Muscle of back (tissue), 11 donors: Measurements from ENCODE around the gene DGAT2. TPM values are rescaled to one million over a fixed set of nuclear protein-coding genes. Genes with fewer than 3 reads are reported as not detected.
A peak's percentile ranks its signal among the peaks of the same experiment; 100 is the strongest.

Source experiments
- DNase-seq, 3 donors: peaks; one replicate each; pipeline versions ENCODE4 v3.0.0 to v3.0.0-alpha.2; 2013
- polyA plus RNA-seq, 10 donors: library from polyadenylated mRNA; unstranded; fragments of 120-200 nt; gene quantifications; one replicate each; pipeline ENCODE4 v1.2.1, GENCODE V29; 2013; ENCODE audit not compliant: insufficient read length in 10 of 10

Gene DGAT2
- polyA plus RNA-seq, 10 donors = 0.21 to 3.0 (median 0.62) TPM

GRCh38 chr11:75800728-75801361 lies 32.3 kb downstream of the DGAT2 start:
- no peak for DNase-seq

DNA sequence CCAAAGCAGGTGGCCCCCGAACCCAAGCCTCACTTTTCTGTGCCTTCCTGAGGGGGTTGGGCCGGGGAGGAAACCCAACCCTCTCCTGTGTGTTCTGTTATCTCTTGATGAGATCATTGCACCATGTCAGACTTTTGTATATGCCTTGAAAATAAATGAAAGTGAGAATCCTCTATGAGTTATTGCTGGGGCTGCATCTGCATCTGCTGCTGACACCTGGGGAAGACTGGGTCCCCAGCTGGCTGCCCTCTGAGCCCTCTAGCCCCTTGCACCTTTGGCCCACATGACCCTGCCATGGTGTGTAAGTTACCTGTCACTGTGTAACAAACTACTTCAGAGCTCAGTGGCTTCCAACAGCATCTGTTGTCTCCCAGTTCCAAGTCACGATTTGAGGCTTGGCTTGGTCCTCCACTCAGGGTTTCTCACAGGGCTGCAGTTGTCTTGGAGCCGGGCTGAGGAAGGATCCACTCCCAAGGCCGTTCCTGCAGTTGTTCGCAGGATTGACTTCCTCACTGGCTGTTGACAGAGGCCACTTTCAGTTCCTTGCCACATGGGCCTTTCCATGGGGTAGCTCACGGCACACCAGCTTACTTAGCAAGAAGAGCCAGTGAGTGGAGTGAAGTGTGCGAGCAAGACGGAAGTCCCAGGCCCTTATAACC lies 32.9 kb downstream of the DGAT2 start:
- DNase-seq = peak; percentile 30 to 60 (median 38)

- DNase-seq = no peak
These were observed 33.7 kb downstream of the DGAT2 start for GRCh38 chr11:75802021-75802912.

DNA sequence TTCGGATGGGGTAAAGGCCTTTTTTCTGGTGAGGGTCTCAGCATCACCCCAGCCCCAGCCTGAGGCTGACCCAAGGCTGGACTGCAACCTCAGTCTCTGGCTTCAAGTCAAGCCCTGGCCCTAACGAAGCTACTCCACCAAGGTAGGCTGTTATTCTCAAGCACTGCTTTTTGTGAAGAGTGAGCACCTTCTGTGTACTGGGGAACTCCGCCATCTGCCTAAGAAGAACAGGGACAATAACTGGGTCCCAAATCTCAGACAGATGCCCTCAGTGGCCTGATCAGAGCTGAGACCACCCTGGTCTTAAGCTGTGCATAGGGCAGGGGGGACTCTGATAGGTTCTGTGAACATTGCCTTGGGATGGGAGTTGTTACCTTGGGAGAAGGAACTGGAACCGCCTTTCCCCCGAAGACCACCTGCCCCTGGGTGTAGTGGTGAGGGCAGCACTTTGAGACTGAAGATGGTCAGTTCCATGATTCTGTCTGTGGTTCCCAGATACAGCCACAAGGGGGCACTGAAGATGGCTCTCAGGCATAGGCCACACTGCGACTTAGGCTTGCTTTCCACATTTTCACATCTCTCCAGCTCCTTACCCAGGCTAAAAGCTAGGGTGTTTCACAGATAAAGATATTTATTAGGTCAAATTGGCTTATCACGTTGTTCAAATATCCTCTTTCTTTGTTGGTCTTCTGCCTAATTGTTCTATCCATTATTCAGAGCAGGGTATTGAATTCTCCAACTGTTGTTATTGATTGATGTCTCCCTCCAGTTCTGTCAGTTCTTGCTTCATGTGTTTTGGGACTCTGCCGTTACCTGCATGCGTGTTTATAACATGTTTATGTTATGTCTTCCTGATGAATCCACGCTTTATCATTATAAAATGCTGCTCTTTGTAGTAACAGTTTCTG lies 34.6 kb downstream of the DGAT2 start:
- peak; percentile 51 to 83 (median 71) for DNase-seq

DNA sequence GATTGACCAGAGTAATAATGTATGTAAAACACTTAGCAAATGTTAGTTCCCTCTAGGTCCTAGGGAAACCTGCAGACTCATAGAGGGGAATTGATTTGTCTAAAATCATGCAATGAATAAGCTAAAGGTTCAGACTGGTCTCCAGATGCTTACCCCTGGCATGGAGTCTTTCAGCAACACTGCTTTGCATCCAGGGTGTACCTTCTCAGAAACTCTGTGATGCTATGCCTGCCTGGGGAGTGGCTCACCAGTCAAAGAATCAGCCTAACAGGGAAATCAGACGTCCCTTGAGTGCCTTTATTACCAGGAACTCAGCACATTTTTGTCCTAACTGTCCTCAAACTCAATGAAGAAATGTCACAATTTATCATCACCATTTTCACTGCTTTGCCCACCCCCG lies 40.5 kb downstream of the DGAT2 start:
- DNase-seq = no peak

DNA sequence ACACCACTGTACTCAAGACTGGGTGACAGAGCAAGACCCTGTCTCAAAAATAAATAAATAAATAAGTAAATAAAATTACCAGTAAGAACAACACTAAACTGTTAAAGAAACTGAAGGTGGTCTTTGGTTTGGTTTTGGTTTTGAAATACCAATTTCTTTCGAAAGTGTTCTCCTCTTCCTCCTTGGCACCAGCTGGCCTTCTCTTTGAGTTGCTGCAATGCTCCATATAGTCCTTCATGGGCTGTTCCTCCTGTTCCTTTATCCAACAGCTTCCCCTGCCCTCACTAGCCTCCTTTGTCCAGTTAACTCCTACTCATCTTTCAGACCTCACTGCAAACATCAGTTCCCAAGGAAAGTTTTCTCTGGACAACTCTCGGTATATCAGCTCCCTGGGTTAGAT lies 41.4 kb downstream of the DGAT2 start:
- DNase-seq = no peak

DNA sequence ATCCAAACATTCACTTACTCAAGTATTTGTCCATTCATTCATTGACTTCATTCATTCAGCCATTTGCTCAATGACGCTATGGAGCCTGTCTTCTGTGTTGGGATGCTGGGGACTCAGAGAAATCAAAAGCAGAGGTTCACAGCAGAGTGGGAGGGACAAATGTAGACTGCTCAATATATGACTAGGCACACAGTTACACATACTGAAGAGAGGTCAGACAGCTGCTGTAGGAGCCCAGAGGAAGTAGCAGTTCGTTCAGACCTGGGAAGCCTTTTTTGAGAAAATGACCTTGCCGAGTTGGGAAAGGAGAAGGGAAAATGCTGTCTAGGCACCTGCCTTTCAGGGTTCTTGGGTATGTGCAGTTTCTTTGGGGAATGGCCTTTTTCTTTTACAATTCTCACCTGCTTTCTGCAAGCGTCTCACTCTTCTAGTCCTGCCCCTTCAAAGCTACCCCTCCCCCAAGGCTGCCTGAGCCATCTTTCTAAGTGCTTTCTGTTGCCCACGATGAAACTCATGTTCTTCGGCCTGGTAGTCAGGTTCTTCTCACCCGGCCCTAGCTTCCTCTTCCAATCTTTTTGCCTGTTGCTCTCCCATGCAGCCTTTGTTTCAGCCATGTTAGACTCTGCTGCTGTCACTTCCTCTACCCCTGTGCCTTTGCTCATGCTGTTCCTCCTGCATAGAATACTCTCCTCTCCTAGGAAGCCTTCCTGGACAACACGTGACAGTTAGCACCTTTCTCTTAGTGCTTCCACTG lies 42.2 kb downstream of the DGAT2 start:
- DNase-seq = no peak

DNA sequence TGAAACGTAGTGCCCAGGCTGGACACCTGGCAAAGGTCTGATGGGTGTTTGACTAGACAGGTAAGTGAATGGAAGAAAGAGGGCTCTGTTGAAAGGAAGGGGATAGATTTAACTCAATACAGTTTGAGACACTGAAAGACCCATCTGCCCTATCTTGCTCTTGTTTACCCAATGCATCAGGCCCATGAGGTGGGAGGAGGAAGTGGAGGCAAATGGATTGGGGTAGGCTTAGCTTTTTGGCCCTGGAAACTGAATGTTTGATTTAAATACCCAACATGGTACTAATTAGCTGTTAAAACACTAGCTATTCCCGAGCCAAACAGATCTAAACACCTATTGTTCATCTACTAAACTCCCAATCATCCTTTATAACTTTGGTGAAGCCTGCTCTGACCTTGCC lies 42.9 kb downstream of the DGAT2 start:
- no peak for DNase-seq

DNA sequence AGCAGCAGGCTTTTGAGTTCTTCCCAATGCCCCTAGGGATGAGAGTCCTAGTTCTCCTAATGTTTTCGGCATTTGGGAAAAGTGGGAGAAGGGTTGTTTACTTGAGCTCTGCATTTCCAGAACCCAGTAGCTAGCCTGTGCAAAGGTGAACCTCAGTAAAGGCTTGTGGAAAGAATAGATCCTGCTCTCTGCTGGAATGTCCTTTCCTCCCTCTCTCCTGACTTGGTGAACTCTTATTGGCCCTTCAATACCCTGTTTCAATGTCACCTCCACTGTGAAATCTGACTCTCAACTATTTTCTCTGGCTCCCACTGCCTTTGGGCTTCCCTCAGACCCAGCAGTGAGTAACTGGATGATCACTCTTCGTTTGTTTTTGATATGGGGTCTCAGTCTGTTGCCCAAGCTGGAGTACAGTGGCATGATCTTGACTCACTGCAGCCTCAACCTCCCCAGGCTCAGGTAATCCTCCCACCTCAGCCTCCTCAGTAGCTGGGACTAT lies 44.0 kb downstream of the DGAT2 start:
- no peak for DNase-seq

DNA sequence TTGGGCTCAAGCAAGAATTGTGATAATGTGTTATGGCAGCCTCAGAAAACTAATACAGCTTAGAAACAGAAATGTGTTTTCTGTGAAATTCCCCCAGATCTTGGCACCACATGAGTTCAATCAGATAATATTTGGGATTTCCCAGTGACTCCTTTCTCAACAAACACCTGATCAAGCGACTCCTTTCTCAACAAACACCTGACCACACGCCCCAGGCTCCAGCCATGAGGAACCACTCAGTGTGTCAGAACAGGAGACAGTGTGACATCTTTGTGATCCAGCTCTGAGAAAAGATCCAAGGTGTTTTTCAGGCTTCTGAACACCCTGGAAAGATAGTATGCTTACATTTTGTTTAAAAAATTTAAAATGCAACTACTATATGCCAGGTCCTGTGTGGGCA lies 44.5 kb downstream of the DGAT2 start:
- no peak for DNase-seq

- no peak for DNase-seq
These were observed 45.1 kb downstream of the DGAT2 start for GRCh38 chr11:75813622-75814039.

- no peak for DNase-seq
These were observed 45.7 kb downstream of the DGAT2 start for GRCh38 chr11:75814363-75814676.

GRCh38 chr11:75814677-75815344 lies 46.2 kb downstream of the DGAT2 start, which contains the start of gene UVRAG:
UVRAG (plus strand) TSS chr11:75815210; CDS start chr11:75815408, 198 bp downstream.
- peak; percentile 99 to 100 (median 99) for DNase-seq

GRCh38 chr11:75815345-75816168 lies 47.0 kb downstream of the DGAT2 start:
- DNase-seq = peak in 2 of 3 donors; percentile 36 to 78

- peak in 1 of 3 donors; percentile 25 for DNase-seq
These were observed 48.1 kb downstream of the DGAT2 start for GRCh38 chr11:75816561-75817239.

DNA sequence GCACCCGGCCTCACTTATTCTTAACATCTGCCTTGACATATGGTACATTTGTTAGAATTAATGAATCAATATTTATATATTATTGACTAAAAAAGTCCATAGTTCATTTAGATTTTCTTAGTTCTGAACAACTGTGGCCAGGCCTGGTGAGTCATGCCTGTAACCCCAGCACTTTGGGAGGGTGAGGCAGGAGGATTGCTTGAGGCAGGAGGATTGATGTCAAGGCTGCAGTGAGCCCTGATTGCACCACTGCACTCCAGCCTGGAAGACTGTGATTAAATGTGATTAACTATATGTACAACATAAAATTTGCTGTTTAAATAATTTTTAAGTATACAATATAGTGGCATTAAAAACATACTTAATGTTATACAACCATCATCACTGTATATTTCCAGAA lies 52.1 kb downstream of the DGAT2 start:
- no peak for DNase-seq

GRCh38 chr11:75821202-75821601 lies 52.6 kb downstream of the DGAT2 start:
- DNase-seq = no peak

GRCh38 chr11:75822541-75822940 lies 54.0 kb downstream of the DGAT2 start:
- no peak for DNase-seq

GRCh38 chr11:75823415-75823814 lies 54.8 kb downstream of the DGAT2 start:
- DNase-seq = no peak
